Bronchial epithelial cell (primary cell): ENCODE measurements around the gene TJP2. TPM values are rescaled to one million over a fixed set of nuclear protein-coding genes. Genes with fewer than 3 reads are reported as not detected.

ENCODE experiments used
- DNase-seq: peaks from one replicate; pipeline ENCODE4 v3.0.0-alpha.2; 2010; ENCODE audit warnings: low read depth
- FAIRE-seq: peaks from 2 replicates; lab custom pipeline; 2011; peaks lifted over from hg19 to GRCh38; lab: Jason Lieb, UNC
- H3K27me3 ChIP-seq: 2 replicates; pipeline ENCODE4 v1.5.1; 2011; ENCODE audit warnings: low read length; ENCODE audit not compliant: control insufficient read depth, insufficient read depth
- H3K36me3 ChIP-seq: 2 replicates; pipeline ENCODE4 v1.5.1; 2011; ENCODE audit warnings: low read length; ENCODE audit not compliant: control insufficient read depth, insufficient read depth
- H3K4me3 ChIP-seq: 2 replicates; pipeline ENCODE4 v1.5.1; 2011; ENCODE audit warnings: mild to moderate bottlenecking, low read depth, low read length, control low read depth
- CTCF ChIP-seq: IDR thresholded peaks from 2 replicates; pipeline ENCODE4 v1.5.1; 2011; ENCODE audit warnings: mild to moderate bottlenecking, moderate library complexity, low read length, control low read depth, inconsistent platforms; ENCODE audit not compliant: insufficient read depth, severe bottlenecking
- total RNA-seq: library from RNA; depleted of rRNA; stranded (reverse); fragments of >200 nt; gene quantifications from 2 replicates; pipeline ENCODE4 v1.2.1, GENCODE V29; 2014

Gene TJP2
- total RNA-seq, 1 donor from 2014 or later, result 80.3 TPM

GRCh38 chr9:69319324-69320025 lies 145.4 kb downstream of the TJP2 start:
- no peak for TF ChIP-seq CTCF
- FAIRE-seq (no peak), DNase-seq (no peak)
- Histone ChIP-seq H3K36me3 (no peaks in the 10 kb centered on the region), H3K27me3 (no peaks in the 10 kb centered on the region), H3K4me3 (no peak overlapping the region)

DNA sequence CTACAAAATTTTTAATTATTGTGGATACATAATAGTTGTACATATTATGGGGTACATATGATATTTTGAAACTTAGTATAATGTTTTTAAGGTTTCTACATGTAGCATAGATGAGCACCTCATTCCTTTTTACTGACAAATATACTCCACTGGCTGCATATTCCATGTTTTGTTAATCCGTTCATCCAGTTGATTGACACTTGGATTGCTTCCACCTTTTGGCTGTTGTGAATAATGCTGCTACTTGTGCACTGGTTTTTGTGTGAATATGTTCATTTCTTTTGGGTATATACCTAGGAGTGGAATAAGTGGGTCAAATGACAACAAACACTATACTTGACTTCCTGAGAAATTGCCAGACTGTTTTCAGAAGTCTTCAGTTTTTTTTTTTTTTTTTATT lies 148.2 kb downstream of the TJP2 start:
- FAIRE-seq (no peak), DNase-seq (peak; percentile 12)
- no peaks in the 10 kb centered on the region for H3K36me3 ChIP-seq
- no peak overlapping the region for H3K4me3 ChIP-seq
- no peak for TF ChIP-seq CTCF
- no peaks in the 10 kb centered on the region for H3K27me3 ChIP-seq

DNA sequence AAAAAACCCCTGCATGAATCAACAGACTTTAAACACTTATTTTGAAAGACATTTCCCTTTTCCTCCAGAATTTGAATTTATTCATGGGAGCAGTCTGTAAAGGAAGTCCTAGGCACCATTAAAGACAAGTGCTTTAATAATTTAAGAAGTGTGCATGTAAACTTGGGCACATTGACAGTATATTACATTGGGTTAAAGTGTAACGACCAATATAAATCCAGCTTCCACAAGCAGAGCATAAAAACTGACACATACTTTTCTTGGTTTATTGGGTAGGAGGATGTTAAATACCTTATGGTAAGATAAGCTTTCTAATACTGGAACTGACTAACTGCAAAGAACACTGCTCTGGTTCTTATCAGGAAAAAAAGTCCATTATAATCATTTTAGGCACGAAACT lies 149.8 kb downstream of the TJP2 start:
- H3K4me3 ChIP-seq, result no peak overlapping the region
- FAIRE-seq (no peak), DNase-seq (no peak)
- TF ChIP-seq CTCF, result no peak
- H3K36me3 ChIP-seq, result no peaks in the 10 kb centered on the region
- no peaks in the 10 kb centered on the region for H3K27me3 ChIP-seq

Other genes starting within 250 kb of the TJP2 start
- not detected in 2 replicates for gene PRKACG, start 160.2 kb upstream of the TJP2 start, total RNA-seq
- 1.0 and 2.9 TPM in 2 replicates for gene FXN, start 138.5 kb upstream of the TJP2 start, total RNA-seq
- gene ENTREP1, start 150.9 kb downstream of the TJP2 start, total RNA-seq, result 0.53 and 0.77 TPM in 2 replicates